Suprapubic skin (tissue), 4 donors: ENCODE data around the gene TFPI. TPM values are rescaled to one million over a fixed set of nuclear protein-coding genes. Genes with fewer than 3 reads are reported as not detected.

Source experiments
- DNase-seq, 2 donors: peaks; one replicate each; pipeline ENCODE4 v3.0.0-alpha.2; 2019; ENCODE audit warnings: low spot score in 2 of 2
- H3K27ac ChIP-seq: fragments of 200-600 bp; sonication (generic); one replicate; pipeline ENCODE4 v1.5.1; 2019
- H3K27me3 ChIP-seq: fragments of 200-600 bp; sonication (generic); one replicate; pipeline ENCODE4 v1.5.1; 2019
- H3K36me3 ChIP-seq: fragments of 200-600 bp; sonication (generic); one replicate; pipeline ENCODE4 v1.5.1; 2019
- H3K4me1 ChIP-seq: fragments of 200-600 bp; sonication (generic); one replicate; pipeline ENCODE4 v1.5.1; 2019
- H3K4me3 ChIP-seq: fragments of 200-600 bp; sonication (generic); one replicate; pipeline ENCODE4 v1.5.1; 2019; ENCODE audit warnings: mild to moderate bottlenecking
- H3K9me3 ChIP-seq: fragments of 200-600 bp; sonication (generic); one replicate; pipeline ENCODE4 v1.5.1; 2019
- EP300 ChIP-seq: sonication (generic); formaldehyde crosslinking; IDR thresholded peaks from one replicate; pipeline ENCODE4 v1.6.1; 2017; ENCODE audit warnings: antibody characterized with exemption
- POLR2A ChIP-seq, 2 donors: fragments of 450-650 bp; IDR thresholded peaks; one replicate each; pipeline ENCODE4 v1.6.1; 2017; ENCODE audit warnings: antibody characterized with exemption in 2 of 2, mild to moderate bottlenecking in 2 of 2, moderate library complexity in 2 of 2
- POLR2AphosphoS5 ChIP-seq, 3 donors: sonication (generic); formaldehyde crosslinking; IDR thresholded peaks; one replicate each; pipeline ENCODE4 v1.6.1; 2017; ENCODE audit warnings: antibody characterized with exemption in 3 of 3
- WGBS: methylation state at CpG from one replicate; pipeline ENCODE4 v1.1.5; 2018; 5-methylcytosine and 5-hydroxymethylcytosine counted together
- total RNA-seq, 4 donors: library from RNA; depleted of rRNA; stranded (reverse); fragments of >200 nt; gene quantifications; one replicate each; pipeline ENCODE4 v1.1.0, GENCODE V29; 2016
- TF ChIP-seq, protein P1 (sequence below), 2 donors: fragments of 200-600 bp in 1 of 2; fragments of 450-650 bp in 1 of 2; sonication (generic) in 1 of 2; IDR thresholded peaks; one replicate each; pipeline ENCODE4 v1.5.1; 2016 to 2019; ENCODE audit warnings: antibody characterized with exemption in 2 of 2, mild to moderate bottlenecking in 1 of 2, moderate library complexity in 1 of 2

TFPI gene
- total RNA-seq, 4 donors from 2014 or later: 6.3 to 23.1 (median 18.0) TPM

DNA sequence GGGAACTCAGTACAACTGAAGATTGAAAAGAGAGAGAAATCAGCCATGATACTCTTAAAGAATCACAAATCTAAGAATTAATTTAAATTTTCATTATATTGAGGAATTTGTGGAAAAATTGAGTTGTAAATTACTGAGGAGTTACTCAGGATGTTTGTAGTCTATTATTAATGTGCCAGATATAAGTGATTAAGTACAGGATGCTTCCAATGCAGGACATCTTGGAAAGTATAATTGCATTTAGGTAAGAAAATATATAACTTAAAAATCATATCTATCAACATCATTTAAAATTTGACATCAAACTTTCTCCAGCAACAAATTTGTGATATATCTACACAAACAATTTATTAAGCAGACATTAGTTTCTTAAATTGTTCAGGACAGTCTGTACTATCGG is 107.5 kb downstream of the TFPI start:
- DNase-seq: no peak
- Histone ChIP-seq H3K4me3 (peak overlapping the region; percentile 39), H3K27ac (no peak overlapping the region), H3K4me1 (peaks cover 5% of the 10 kb centered on the region), H3K36me3 (no peaks in the 10 kb centered on the region), H3K9me3 (no peaks in the 10 kb centered on the region), H3K27me3 (no peaks in the 10 kb centered on the region)
- WGBS: 54% methylated on average over 1 of the region's 1 CpG
- TF ChIP-seq POLR2AphosphoS5 (IDR thresholded peaks at IDR 0.05) (no peak), EP300 (no peak), POLR2A (IDR thresholded peaks at IDR 0.05) (no peak)
- TF ChIP-seq, protein P1, sequence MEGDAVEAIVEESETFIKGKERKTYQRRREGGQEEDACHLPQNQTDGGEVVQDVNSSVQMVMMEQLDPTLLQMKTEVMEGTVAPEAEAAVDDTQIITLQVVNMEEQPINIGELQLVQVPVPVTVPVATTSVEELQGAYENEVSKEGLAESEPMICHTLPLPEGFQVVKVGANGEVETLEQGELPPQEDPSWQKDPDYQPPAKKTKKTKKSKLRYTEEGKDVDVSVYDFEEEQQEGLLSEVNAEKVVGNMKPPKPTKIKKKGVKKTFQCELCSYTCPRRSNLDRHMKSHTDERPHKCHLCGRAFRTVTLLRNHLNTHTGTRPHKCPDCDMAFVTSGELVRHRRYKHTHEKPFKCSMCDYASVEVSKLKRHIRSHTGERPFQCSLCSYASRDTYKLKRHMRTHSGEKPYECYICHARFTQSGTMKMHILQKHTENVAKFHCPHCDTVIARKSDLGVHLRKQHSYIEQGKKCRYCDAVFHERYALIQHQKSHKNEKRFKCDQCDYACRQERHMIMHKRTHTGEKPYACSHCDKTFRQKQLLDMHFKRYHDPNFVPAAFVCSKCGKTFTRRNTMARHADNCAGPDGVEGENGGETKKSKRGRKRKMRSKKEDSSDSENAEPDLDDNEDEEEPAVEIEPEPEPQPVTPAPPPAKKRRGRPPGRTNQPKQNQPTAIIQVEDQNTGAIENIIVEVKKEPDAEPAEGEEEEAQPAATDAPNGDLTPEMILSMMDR (IDR thresholded peaks at IDR 0.05): no peak

DNA sequence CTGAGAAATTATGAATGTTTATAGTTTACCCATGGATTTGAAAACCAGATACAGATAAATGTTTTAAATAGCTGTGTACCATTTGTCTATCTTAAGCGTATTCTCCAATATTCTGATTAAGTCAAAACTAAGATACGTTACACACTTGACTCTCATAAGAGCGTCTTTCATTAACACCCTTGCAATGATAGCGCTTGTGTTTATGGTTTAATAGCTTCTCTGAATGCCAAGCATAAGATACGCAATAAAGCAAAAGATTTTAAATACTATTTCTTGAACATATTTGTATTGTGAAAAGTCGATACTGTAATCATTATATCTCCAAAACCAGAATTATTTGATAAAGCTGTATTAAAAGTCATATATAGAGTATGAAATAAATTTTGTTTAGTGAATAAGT is 109.2 kb downstream of the TFPI start:
- DNase-seq: no peak
- WGBS: 77% methylated on average over 6 of the region's 6 CpGs
- no peaks in the 10 kb centered on the region for H3K27me3 ChIP-seq
- H3K36me3 ChIP-seq: no peaks in the 10 kb centered on the region
- peak overlapping the region; percentile 39 for H3K4me3 ChIP-seq
- H3K9me3 ChIP-seq: no peaks in the 10 kb centered on the region
- H3K27ac ChIP-seq: no peak overlapping the region
- peaks cover 5% of the 10 kb centered on the region for H3K4me1 ChIP-seq
- TF ChIP-seq POLR2A (IDR thresholded peaks at IDR 0.05) (no peak), EP300 (no peak), POLR2AphosphoS5 (IDR thresholded peaks at IDR 0.05) (no peak)
- TF ChIP-seq, protein P1 (IDR thresholded peaks at IDR 0.05): no peak

DNA sequence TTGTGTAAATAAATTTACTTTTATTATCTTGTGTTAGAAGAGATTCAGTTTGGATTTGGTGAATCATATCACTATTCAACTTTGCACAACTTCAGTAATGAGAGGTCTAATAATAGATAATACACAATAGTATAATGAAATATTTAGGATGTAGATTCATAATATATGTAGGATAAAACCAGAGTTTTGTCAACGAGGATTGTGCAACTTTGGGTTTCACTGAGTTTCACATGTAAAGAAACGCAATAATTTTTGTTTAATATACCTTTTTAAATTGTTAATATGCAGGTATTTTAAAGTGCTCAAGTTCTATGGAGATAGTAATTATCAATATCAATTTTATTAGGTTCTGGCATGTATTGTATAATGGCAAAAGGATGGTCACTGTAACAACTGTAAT is 111.5 kb downstream of the TFPI start:
- TF ChIP-seq, protein P1 (IDR thresholded peaks at IDR 0.05): no peak
- TF ChIP-seq POLR2AphosphoS5 (IDR thresholded peaks at IDR 0.05) (no peak), POLR2A (IDR thresholded peaks at IDR 0.05) (no peak), EP300 (no peak)
- Histone ChIP-seq H3K4me1 (peaks cover 5% of the 10 kb centered on the region), H3K36me3 (no peaks in the 10 kb centered on the region), H3K27me3 (no peaks in the 10 kb centered on the region), H3K9me3 (no peaks in the 10 kb centered on the region), H3K4me3 (no peak overlapping the region), H3K27ac (no peak overlapping the region)
- 61% methylated on average over 2 of the region's 2 CpGs for WGBS
- no peak for DNase-seq

DNA sequence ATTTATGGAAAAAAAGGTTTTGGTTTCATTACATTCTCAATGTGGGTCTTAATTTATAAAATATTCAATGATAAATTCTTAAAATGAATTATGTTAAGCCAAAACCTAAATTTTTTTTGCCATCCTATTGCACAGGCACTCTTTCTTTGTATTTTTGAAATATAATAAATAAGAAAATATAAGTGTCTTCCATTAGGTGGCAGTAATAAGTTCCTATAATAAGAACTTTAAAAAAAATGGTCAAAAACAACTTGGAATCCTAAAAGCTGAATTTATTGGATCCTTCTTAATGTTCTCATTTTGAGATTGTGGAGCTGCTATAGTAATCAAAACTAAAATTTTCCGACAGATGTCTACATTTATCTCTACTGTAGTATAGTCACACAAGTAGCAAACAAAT is 111.9 kb downstream of the TFPI start:
- Histone ChIP-seq H3K27ac (no peak overlapping the region), H3K4me3 (no peak overlapping the region), H3K27me3 (no peaks in the 10 kb centered on the region), H3K36me3 (no peaks in the 10 kb centered on the region), H3K4me1 (peaks cover 5% of the 10 kb centered on the region), H3K9me3 (no peaks in the 10 kb centered on the region)
- 92% methylated on average over 1 of the region's 1 CpG for WGBS
- TF ChIP-seq POLR2AphosphoS5 (IDR thresholded peaks at IDR 0.05) (no peak), POLR2A (IDR thresholded peaks at IDR 0.05) (no peak), EP300 (no peak)
- TF ChIP-seq, protein P1 (IDR thresholded peaks at IDR 0.05): no peak
- no peak for DNase-seq

DNA sequence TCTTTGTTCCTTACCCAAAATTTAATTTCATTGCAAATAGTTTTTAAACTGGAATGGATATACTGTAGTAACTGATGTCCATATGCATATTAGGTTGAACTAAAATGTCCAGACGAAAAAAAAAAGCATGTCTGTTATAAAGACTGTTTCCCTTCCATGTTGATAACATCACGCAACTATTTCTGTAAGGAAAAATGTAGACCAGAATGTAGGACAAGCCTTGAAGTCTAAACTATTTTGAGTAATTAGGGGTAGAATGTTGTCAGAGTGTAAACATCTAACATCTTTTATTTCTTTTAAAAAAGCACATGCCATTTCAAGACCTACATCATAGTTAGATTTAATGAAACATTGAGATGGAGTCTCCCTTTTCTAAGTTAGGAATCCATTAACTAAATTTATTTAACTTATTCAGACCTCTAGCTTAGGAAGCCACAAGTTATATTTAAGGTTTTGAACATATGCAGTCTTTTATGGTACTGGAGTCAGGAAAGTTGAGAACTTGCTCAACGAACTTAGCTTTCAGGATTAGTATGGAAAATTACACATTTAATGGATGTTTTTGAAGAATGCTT is 114.0 kb downstream of the TFPI start:
- no peak for DNase-seq
- H3K36me3 ChIP-seq: no peaks in the 10 kb centered on the region
- no peak overlapping the region for H3K4me3 ChIP-seq
- no peaks in the 10 kb centered on the region for H3K4me1 ChIP-seq
- no peak for TF ChIP-seq POLR2AphosphoS5 (IDR thresholded peaks at IDR 0.05)
- no peaks in the 10 kb centered on the region for H3K9me3 ChIP-seq
- H3K27ac ChIP-seq: no peak overlapping the region
- 89% methylated on average over 3 of the region's 3 CpGs for WGBS
- no peaks in the 10 kb centered on the region for H3K27me3 ChIP-seq

DNA sequence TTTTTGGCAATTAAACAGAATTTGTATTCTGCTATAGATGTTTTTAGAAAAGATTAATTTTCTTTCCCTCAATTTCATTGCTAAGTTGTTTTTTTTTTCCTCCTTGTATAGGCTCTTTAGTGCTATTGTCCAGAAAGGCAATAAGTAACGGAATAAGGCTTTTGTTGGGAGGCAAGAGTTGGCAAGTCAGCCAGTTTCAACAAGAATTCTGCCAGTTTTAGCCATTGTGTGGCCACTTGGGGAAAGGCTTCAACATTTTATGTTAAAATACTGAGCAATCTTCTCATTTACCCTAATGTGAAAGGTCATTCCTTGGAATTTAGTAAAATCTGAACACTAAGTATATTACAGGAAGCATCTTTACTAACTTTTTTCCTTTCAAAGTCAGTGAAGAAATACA is 115.8 kb downstream of the TFPI start:
- Histone ChIP-seq H3K4me3 (no peak overlapping the region), H3K27me3 (no peaks in the 10 kb centered on the region), H3K9me3 (no peaks in the 10 kb centered on the region), H3K36me3 (no peaks in the 10 kb centered on the region), H3K4me1 (peaks cover 7% of the 10 kb centered on the region), H3K27ac (no peak overlapping the region)
- DNase-seq: no peak
- TF ChIP-seq, protein P1 (IDR thresholded peaks at IDR 0.05): no peak
- no peak for TF ChIP-seq EP300
- WGBS: 60% methylated on average over 1 of the region's 1 CpG
